NCI-H146 (cell line): ENCODE results near the gene RBMS3.

Experiments
- DNase-seq: peaks from one replicate; lab custom pipeline; 2025; lab: John Stamatoyannopoulos, UW

RBMS3 gene

GRCh38 chr3:29686889-29687592 is 406.2 kb downstream of the RBMS3 start:
- DNase-seq: no peak

- DNase-seq: no peak
Measured at GRCh38 chr3:29690686-29691353, 409.9 kb downstream of the RBMS3 start.

GRCh38 chr3:29693863-29694262 is 413.0 kb downstream of the RBMS3 start:
- no peak for DNase-seq

GRCh38 chr3:29694331-29694730 is 413.5 kb downstream of the RBMS3 start:
- DNase-seq: no peak

GRCh38 chr3:29694783-29695182 is 413.9 kb downstream of the RBMS3 start:
- DNase-seq: no peak

- DNase-seq: no peak
Measured at GRCh38 chr3:29695201-29695600, 414.3 kb downstream of the RBMS3 start.

GRCh38 chr3:29695643-29696198 is 414.9 kb downstream of the RBMS3 start:
- DNase-seq: no peak

GRCh38 chr3:29696311-29696710 is 415.4 kb downstream of the RBMS3 start:
- DNase-seq: no peak

- DNase-seq: no peak
Measured at GRCh38 chr3:29697989-29698388, 417.1 kb downstream of the RBMS3 start.

GRCh38 chr3:29700256-29700655 is 419.4 kb downstream of the RBMS3 start:
- DNase-seq: no peak

GRCh38 chr3:29701326-29701983 is 420.6 kb downstream of the RBMS3 start:
- DNase-seq: no peak

- peak; percentile 11 for DNase-seq
Measured at GRCh38 chr3:29705906-29706844, 425.3 kb downstream of the RBMS3 start.

- DNase-seq: no peak
Measured at GRCh38 chr3:29708884-29709283, 428.0 kb downstream of the RBMS3 start.

GRCh38 chr3:29711255-29711771 is 430.4 kb downstream of the RBMS3 start:
- DNase-seq: no peak

GRCh38 chr3:29716213-29716612 is 435.3 kb downstream of the RBMS3 start:
- no peak for DNase-seq

- DNase-seq: no peak
Measured at GRCh38 chr3:29718661-29719065, 437.8 kb downstream of the RBMS3 start.

GRCh38 chr3:29720665-29721064 is 439.8 kb downstream of the RBMS3 start:
- DNase-seq: no peak

- DNase-seq: no peak
Measured at GRCh38 chr3:29721789-29722188, 440.9 kb downstream of the RBMS3 start.

GRCh38 chr3:29731050-29731449 is 450.2 kb downstream of the RBMS3 start:
- no peak for DNase-seq

- DNase-seq: no peak
Measured at GRCh38 chr3:29741231-29741630, 460.4 kb downstream of the RBMS3 start.

- no peak for DNase-seq
Measured at GRCh38 chr3:29745232-29745870, 464.5 kb downstream of the RBMS3 start.
